GF-D8 (cell line): Measurements from ENCODE around the gene SP140L.
"Not testable (repeated sequence)": the region's sequence is repeated elsewhere in the genome, so short reads cannot be mapped to it uniquely, and the experiment has no call there.

Experiments used
- DNase-seq: peaks from one replicate; lab custom pipeline; 2025; lab: John Stamatoyannopoulos, UW

The SP140L gene

DNA sequence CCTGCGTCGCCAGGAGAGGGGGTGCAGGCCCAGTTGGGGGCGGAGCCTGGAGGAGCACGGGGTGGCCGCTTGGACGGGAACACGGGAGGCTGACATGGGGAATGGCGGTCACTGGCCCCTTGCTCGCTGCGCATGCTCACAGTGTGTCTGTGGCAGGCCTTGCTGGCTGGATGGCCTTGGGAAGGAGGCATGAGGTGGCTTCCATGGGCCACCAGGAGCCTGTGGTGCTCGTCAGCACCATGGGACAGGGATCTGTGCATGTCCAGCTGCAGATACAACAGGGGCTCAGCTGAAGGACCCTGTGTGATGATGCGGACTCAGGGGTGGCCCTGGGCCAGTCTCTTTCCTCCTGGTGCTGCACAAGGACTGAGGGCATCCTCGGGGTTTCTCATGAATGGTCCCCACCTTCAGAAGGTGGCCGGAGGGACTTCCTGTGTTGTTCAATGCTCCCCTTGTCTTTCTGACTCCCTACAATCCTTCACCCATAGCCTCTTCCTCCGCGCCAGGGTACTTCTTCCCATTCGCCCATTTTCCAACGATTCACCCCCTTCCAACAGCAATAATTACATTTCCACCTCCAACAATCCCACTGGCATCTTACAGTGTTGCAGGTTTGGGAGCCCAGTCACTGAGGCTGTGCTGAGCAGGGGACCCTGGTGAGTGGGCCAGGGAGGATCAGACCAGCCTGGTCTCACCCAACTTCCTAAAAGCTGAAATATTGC is 3.4 kb upstream of the SP140L start:
- no peak for DNase-seq

DNA sequence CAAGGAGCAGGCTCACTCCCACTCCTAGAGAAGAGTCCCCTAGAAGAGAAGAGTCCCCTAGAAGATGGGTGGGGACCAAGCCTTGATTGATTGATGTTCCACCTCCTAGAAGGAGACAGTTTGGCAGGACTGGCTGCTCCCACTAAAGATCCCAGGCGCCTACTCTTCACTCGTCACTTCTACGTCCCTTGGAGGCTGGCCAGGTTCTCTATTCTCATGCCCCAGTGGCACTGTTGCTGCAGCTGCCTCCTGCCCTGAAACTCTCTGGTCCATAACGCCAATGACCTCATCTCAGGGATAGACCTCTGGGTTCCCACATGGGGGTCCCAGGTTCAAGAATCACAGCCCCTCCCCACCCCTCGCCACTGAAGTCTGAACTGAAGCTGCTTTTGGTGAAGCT is 2.5 kb upstream of the SP140L start:
- no peak for DNase-seq

DNA sequence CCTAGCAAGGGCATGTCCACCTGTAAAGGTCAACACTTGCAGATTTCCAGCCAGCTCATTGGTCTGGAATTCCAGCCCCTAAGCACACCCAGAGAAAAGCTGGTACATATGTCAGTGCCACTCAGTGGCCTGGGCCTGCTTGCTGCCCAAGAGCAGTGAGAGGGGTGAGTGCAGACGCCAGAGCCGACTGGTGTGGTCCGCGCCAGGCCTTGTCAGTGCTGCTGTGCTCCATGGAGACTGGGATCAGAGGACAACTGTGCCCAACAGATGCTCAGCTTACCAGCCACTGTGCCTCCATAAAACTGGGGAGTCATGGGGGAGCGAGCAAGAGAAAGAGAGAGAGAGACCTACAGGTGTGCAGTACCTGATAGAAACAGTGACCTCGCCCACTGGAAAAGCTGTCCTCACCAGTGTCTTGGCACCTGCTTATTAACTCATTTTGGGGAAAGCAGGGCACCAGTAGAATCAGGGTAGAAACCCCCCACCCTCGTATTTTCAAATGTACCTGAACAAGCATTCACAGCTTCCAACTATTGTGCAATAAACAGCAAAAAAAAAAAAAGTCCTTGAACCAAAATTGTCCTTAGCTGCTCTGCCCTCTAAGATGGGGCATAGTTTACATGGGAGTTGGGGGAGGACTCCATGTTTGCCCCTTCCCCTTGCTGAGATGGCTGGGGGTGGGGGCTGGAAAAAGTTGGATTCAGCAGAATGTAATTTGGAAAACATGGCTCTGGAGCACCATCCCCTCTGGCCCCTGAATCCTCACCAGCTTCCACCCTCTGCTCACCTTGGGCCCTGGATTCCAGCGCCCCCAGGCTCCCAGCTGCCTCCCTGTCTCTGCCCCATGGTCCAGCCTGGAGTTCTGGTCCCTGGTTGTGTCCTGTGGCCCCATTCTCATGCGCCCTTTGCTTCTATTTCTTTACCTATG is 1.4 kb upstream of the SP140L start:
- DNase-seq = no peak

DNA sequence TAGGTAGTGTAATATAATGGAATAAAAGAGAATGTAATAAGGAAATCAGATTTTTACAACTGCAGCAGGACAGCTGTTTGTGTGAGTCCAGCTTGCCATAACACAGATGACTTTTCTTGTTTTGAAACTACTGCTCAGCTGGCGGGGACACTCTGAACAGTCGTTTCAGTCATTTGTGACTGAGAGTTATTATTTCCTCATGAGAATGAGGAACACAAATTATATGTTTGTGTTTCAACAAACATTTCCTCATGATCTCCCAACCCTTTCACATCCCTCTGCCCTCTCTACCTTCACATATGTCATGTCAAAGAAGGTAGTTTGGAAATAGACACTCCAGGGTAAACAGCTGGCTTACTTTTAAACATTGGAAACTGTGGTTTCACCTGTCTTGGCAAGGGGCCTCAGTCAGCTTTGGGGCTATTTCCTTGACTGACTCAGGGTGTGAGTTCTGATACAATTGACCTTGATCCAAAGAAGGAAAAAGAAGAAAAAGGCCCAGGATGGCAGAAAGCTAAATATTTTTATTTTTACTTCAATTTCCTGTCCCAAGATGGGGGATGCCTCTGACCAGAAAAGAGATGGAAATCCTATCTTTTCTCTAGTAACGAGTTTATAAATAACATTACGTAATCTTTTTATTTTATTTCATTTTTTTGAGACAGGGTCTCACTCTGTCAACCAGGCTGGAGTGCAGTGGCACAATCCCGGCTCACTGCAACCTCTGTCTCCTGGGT is 593 bp downstream of the SP140L start:
- DNase-seq = no peak

DNA sequence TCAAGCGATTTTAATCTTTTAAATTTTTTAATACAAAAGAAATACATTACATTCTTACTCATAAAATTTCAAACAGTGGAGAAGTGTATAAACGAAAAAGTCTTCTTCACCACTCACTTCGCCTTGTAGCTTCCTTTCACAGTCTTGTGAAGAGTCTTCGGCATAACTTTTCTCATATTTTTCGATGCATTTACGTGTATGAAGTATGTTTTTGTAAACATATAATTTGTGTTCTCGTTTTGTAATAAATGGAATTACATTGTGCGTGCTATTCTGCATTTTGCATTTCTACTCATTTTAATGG is 1.1 kb downstream of the SP140L start:
- DNase-seq = no peak

DNA sequence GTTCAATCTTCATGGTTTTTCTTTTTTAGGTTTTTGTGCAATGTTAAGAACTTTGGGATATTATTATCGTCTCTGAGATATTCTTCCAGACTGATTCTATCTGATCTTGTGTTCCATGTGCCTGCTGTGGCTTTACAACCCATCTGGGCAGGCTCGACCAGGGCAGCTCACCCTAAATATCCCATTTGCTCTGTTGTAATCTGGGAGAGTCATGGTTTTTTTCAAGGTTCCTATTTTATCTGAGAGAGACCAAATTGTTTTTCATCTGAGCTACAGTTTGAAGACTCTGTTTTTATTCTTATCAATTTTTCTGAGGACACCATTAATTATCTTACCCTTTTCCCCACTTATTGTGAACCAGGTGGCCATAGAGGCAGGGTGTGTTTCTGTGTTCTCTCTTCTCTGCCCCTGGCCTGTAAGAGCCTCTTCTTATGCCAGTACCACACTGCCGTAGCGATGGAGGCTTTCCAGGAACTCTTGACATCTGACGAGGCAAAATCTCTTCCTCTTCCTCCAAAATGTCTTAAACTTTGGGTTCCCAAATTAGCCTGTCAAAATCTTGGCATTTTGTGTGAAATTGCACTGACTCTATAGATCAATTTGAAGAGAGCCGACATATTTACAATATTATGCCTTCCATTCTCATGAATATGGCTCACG is 3.1 kb downstream of the SP140L start:
- DNase-seq = peak; percentile 5

DNA sequence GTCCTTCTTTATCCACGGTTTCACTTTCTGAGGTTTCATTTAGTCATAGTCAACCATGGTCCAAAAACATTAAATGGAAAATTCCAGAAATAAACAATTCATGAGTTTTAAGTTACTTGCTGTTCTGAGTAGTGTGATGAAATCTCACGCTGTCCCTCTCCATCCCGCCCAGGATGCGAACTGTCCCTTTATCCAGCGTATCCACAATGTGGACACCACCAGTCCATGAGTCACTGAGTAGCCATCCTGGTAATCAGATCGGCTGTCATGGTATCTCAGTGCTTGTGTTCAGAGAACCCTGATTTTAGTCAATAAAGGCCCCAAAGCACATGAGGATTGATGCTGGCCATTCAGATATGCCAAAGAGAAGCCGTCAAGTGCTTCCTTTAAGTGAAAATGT is 3.7 kb downstream of the SP140L start:
- no peak for DNase-seq

DNA sequence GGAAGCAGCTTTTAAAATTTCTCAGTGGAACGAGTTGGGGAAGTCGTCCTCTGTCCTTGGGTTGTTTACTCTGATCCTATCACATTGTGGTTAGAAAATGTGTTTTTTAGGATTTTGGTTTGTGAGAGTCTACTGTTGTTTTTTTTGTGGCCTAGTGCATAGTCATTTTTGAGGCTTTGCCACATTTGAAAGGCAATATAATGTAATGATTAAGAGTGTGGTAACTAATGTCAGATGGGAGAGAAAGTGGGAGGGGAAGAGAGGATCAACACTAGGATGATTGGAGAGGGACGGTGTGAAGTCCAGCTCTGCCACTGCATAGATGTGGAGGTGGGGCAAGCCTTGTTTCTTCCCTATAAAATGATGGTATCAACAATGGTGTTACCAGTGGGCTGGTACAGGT is 8.5 kb downstream of the SP140L start:
- DNase-seq = no peak

DNA sequence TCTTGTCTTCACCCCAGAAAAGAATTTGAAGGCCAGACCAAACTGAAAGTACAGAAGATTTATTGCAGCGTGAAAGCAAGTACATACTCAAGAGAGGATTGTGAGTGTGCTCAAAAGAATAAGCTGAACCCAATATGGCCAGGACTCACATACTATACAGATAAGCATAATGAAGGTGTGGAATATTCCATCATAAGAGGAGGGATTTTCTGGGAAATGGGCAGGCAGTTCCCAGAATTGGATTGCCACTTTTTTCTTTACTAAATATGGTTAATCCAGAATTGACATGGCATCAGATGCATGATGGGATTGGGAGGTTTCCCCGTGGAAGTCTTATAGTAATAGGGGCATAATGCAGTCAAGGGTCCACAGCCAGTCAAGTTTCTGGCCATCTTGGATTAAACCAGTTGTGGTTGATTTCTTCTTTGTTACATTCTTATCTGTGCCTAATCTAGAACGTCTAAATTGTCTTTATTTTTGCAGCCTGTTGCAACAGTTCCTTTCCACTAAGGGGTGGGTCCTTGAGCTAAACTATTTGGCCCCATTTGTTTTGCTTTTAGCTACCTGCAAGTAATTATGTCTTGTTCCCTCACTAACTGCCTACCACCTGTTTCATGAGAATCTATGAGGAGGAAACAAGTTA is 9.0 kb downstream of the SP140L start:
- DNase-seq = peak; percentile 17

DNA sequence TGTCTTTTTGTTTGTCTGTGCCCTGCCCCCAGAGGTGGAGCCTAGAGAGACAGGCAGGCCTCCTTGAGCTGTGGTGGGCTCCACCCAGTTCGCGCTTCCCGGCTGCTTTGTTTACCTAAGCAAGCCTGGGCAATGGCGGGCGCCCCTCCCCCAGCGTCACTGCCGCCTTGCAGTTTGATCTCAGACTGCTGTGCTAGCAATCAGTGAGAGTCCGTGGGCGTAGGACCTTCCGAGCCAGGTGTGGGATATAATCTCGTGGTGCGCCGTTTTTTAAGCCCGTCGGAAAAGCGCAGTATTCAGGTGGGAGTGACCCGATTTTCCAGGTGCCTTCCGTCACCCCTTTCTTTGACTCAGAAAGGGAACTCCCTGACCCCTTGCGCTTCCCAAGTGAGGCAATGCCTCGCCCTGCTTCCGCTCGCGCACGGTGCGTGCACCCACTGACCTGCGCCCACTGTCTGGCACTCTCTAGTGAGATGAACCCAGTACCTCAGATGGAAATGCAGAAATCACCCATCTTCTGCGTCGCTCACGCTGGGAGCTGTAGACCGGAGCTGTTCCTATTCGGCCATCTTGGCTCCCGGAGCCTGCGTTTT is 15.0 kb downstream of the SP140L start:
- not testable (repeated sequence) for DNase-seq

DNA sequence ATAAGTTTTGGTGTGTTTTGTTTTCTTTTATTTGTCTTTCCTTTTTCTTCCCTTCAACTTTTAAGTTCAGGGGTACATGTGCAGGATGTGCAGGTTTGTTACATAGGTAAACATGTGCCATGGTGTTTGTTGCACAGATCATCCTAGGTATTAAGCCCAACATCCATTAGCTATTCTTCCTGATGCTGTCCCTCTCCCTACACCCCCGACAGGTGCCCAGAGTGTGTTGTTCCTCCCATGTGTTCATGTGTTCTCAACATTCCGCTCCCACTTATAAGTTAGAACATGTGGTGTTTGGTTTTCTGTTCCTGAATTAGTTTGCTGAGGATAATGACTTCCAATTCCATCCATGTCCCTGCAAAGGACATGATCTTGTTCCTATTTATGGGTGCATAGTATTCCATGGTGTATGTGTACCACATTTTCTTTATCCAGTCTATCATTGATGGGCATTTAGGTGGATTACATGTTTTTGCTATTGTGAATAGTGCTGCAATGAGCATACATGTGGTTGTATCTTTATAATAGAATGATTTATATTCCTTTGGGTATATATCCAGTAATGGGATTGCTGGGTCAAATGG is 16.1 kb downstream of the SP140L start:
- DNase-seq = not testable (repeated sequence)

DNA sequence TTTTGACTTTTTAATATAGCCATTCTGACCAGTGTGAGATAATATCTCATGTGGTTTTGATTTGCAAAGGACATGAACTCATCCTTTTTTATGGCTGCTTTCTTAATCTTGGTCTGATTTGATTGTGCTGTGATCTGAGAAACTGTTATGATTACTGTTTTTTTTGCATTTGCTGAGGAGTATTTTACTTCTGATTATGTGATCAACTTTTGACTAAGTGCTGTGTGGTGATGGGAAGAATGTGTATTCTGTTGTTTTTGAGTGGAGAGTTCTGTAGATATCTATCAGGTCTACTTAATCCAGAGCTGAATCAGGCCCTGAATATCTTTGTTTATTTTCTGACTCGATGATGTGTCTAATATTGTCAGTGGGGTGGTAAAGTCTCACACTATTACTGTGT is 16.8 kb downstream of the SP140L start:
- DNase-seq = no peak

DNA sequence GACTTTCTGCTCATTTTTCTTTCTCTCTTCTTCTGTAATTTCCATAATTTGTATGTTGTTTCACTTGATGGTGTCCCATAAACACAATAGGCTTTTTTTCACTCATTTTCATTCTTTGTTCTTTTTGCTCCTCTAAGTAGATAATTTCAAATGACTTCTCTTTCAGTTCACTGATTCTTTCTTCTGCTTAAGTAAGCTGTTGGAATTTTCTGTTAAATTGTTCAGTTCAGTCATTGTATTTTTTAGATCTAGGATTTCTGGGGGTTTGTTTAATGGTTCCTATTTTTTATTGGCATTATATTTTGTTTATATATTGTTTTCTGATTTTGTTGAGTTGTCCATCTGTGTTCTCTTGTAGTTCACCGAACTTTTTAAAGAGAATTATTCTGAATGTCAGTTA is 19.5 kb downstream of the SP140L start:
- no peak for DNase-seq

DNA sequence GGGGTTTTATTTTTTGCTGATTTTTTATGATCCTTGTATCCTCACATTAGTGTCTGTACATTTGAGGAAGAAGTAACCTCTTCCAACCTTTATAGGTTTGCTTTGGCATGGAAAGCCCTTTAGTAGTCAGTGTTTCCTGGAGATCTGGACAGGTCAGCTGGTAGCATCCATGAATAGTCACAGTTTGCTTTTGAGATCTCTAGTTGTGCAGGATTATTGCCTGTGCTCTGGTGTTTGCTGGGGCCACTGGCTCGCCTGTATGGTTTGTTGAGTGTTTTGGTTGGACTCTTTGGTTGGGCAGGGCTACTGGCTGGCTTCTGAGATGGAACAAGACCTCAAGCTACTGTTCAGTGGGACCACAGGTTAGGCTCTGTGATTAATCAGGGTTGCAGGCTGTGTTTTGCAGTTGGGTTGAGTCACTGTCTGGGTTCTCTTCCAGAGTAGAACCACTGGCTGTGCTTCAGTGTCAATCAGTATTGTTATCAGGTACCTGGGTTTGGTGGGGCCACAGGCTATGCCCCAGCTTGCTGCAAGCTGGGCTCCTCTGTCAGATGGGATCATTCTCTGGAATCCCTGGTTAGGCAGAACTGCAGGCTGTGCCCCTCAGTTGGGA is 20.0 kb downstream of the SP140L start:
- no peak for DNase-seq

DNA sequence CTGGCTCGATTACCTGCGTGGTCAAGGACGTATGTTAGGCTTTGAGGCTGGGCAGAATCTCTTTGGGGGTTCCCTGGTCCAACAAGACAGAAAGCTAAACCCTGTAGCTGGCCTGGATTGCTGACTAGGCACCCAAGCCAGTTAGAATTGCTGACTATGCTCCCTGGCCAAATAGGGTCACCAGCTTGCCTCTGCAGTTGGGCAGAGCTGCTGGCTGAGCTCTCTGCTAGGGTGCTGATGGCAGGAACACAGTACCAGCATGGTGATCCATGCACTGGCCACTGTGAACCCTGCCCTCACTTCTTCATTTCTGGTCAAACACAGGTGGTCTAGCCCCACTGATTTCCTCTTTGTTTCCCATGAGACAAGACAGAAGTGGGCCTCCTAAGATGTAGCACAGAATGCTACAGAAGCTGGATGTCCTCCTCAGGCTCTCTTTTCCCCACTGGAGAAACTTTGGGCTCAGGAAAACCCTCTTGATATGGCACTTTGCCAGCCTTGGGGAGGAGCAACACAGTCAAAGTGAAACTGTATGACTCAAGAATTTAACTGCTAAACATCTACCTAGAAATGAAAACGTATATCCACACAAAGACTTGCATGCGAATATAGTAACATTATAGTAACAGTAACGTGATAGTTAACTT is 20.8 kb downstream of the SP140L start:
- no peak for DNase-seq

DNA sequence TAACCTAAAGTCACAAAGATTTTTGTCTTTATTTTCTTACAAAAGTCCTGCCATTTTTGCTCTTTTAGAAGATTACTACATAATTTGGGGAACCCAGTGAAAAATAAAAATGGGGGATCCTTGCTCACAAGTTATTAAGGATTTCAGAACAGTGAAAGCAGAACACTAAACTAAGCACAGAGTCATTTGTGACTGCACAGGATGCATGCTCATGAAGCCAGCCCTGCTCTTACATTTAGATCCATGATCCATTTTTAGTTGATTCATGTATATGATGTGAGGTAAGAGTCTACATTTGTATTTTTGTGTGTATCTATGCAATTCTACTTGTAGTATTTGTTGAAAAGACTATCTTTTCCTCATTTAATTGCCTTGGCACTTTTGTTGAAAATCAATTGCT is 21.8 kb downstream of the SP140L start:
- DNase-seq = no peak

DNA sequence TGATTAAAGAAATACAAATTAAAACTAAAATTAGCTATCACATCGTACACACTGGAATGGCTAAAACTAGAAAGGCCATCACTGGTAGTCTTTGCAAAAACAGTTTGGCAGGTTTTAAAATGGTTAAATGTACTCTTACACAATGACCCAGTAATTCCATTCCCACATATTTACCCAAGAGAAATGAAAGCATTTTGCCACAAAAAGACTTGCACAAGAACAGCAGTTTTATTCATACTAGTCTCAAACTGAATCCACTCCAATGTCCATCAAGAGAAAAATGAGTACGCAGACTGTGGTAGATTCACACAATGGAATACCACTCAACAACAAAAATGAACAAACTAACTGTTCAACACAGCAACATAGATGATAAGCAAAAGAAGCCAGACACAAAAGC is 29.1 kb downstream of the SP140L start:
- no peak for DNase-seq

DNA sequence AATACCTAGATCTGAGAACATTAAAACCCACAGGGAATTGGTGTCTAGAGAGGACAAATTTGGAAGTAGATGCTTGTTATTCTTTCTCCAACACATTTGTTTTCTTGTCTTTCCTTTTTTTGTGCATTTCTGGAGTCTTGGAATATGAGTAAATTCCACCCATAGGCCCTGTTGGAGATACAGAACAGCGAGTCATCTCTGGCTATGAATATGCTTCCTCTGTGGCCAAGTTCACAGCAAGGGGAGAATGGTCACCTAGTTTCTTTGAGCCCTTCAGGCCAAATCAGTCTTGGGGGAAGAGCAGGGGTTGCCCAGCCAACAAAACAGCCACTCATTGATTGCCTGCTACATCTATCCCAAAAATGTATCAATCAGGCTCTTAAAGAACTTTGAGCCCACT is 31.3 kb downstream of the SP140L start:
- no peak for DNase-seq

DNA sequence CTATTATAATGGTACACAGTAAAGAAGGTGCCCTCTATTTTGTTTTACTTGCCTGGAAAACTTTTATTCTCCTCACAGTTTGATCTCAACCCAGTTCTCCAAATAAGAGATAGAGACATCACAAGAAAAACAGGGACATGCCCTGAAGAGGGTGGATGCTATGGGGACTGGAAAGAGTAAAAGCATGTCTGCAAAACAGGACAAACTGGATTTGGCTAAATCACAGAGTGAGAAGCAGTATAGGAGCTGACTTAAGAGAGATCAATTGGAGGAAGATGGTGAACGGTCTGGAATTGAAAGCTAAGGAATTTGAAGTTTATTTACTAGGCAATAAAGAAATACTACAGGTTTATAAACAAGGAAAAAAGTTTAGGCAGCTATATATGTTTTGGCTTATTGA is 33.0 kb downstream of the SP140L start:
- no peak for DNase-seq

DNA sequence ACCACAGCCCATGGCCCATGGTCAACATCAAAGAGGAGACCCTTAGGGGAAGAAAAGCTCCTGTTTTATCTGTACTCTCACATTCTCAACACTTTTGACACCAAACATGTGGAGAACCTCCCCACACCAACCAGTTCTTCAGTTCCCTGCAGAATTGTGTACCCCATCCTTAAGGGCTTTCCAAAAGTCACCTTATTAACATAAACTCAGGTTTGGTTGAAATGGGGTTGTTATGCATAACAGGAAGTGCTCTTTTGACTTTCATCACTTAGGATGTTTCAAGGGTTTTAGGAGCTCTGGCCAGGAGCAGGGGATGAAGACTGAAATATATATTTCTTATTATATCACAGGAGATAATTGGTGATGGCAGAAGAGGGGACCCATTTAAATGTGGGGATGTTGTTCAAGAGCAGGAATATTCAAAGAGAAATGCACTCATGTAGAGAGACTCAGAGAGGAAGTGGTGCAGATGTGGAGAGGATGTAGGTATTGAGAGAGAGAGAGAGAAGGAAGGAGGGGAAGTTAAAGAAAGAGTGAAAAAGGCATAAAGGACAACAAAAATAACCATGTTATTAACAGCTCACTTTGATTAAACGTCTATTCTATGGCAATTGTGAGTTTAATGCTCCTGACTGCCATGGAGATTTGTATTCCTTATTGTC is 35.2 kb downstream of the SP140L start:
- DNase-seq = no peak
